ENCODE measurements around the gene FAAH2.
"Not testable (repeated sequence)": the region's sequence is repeated elsewhere in the genome, so short reads cannot be mapped to it uniquely, and the experiment has no call there.

Gene FAAH2, protein sequence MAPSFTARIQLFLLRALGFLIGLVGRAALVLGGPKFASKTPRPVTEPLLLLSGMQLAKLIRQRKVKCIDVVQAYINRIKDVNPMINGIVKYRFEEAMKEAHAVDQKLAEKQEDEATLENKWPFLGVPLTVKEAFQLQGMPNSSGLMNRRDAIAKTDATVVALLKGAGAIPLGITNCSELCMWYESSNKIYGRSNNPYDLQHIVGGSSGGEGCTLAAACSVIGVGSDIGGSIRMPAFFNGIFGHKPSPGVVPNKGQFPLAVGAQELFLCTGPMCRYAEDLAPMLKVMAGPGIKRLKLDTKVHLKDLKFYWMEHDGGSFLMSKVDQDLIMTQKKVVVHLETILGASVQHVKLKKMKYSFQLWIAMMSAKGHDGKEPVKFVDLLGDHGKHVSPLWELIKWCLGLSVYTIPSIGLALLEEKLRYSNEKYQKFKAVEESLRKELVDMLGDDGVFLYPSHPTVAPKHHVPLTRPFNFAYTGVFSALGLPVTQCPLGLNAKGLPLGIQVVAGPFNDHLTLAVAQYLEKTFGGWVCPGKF

DNA sequence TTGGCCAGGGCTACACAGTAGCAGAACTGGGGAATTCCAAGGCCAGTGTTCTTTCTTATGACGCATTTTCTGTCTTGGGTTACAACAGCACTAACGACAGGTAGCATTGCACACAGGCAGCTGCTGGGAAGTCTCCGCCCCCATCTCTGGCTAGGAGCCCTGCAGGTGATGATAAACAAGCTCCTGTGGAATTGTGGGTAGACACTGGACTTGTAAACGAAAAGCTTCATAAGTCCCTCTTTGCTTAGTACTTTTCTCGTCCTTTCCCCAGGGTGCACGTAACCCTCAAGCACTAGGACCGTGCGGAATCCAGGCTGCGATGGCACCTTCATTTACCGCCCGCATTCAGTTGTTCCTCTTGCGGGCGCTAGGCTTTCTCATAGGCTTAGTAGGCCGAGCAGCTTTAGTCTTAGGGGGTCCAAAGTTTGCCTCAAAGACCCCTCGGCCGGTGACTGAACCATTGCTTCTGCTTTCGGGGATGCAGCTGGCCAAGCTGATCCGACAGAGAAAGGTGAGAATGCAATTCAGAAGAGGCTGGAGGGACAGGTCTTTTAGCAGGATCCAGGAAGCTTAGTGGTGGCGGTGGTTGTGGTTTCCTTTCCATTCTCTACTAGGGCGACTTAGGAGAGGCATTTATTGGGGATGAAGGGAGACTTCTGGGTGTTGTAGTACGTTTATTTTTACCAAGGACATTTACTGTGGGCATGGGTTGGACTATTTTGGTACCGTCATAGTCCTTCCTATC lies at the start of gene FAAH2:
Gene FAAH2 (plus strand): TSS at position 200 of the 745 bp plus-strand sequence. CDS start 120 bp downstream, at position 320.
- DNase-seq: peak; percentile 63

DNA sequence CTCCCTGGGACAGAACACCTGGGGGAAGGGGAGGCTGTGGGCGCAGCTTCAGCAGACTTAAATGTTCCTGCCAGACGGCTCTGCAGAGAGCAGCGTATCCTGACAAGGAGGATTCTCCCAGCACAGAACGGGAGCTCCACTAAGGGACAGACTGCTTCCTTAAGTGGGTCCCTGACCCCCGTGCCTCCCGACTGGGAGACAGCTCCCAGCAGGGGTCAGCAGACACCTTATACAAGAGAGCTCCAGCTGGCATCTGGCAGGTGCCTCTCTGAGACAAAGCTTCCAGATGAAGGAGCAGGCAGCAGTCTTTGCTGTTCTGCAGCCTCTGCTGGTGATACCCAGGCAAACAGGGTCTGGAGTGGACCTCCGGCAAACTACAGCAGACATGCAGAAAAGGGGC lies 44.5 kb upstream of the FAAH2 start:
- no peak for DNase-seq

DNA sequence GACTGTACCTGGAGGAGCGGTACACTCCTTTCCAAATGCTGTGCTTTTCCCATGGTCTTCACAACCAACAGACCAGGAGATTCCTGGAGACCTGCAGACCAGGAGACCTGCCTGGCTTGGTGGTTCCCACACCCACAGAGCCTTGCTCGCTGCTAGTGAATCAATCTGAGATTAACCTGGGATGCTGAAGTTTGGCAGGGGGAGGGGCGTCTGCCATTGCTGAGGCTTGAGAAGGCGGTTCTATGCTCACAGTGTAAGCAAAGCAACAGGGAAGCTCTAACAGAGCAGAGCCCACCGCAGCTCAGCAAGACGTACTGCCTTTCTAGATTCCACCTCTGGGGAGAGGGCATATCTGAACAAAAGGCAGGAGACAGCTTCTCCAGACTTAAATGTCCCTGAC lies 34.5 kb upstream of the FAAH2 start:
- no peak for DNase-seq

DNA sequence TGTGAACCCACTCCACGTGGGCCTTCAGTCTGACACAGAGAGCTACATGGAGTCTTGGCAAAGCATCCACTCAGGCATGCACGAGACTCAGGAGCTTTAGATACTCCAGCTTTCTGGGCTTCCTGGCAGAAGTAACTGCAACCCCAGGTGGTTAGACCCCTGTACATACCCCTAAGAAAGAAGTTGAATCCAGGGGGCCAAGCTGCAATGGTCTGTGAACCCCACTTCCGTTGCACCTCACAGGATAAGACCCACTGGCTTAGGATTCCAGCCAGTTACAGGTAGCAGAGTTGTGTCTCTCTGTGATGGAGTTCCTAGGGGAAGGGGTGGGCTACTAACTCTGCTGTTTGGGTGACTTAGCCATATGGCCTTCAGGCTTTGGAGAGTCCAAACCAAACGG lies 21.4 kb upstream of the FAAH2 start:
- no peak for DNase-seq

DNA sequence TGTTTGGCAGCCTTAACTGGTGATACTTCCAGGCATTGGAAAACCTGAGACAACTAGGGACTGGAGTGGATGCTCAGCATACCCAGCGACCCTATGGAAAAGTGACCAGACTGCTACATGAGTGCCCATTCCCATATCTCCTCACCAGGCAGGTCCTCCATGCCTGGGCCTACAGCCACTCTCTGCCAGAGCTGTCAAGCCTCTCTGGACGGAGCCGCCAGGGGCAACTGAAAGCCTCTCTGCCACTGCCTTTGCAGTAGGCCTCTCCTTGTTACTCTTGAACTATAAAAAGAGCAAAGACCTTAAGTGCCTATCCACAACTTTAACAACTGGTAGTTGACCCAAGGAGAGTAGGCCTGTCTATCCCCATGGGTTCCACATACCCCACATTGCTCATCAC lies 20.2 kb upstream of the FAAH2 start:
- no peak for DNase-seq

DNA sequence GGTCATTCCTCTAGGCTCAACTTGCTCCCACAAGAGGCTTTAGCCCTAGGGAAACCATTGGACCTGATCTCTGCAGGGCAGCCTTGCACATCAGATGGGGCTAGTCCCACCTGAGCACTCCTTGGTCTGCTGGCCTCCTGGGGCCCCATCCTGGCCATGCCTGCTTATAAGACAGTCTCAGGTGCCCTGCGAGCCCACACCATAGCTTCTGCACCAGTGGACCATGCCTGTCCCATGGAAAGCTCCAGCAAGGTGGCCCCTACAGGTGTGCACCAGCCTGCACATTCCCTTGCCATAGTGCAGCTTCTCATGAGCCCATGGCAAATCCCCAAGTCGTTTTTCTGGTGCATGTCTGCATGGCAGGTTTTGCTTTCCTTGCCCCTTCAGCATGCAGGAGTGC lies 19.6 kb upstream of the FAAH2 start:
- no peak for DNase-seq

DNA sequence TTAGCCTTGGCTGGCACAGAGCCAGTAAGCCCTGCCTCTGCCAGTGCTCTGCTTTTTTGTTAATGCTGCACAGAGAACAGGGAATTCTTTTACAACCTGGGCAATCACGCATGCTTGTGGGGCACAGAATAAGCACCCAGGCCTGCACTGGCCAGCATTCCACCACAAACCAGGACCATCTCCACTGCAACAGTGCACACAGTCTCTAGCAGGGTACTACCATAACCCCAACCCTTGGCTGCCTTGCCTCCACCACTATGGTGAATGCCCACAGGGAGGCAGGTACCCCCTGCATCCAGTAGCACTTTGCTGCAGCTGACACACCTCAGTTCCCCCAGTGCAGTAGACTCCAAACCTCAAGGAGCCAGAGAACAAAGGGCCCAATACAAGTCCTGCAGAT lies 19.2 kb upstream of the FAAH2 start:
- DNase-seq: no peak

DNA sequence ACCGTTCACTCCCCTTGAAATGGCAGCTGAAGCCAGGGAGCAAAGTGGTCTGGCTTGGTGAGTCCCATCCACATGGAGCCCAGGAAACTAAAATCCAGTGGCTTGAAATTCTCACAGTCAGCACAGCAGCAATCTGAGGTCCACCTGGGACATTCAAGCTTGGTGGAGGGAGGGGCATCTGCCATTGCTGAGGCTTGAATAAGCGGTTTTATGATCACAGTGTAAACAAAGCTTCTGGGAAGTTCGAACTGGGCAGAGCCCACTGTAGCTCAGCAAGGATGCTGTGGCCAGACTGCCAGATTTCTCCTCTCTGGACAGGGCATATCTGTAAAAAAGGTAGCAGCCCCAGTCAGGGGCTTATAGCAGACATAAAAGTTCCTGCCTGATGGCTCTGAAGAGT lies 15.5 kb upstream of the FAAH2 start:
- DNase-seq: no peak

DNA sequence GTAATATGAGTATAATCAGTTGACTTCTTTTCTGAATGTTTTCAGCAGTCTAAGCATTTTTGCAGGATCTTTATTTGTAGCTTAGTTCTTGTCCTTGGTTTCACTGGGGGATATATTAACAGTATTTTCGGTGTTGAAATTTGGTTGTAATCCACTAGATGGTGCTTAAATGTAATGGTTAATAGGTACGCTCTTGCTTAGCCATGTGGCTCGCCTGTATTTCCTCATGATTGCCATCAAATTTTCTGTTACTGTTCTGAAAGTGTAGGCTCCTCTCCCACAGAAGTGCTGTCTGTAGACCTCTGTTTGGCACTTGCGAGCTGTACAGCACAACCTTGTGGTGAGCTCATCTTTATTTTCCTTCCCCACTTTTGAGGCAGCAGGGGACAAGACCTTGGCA lies 3.9 kb upstream of the FAAH2 start:
- DNase-seq: no peak

DNA sequence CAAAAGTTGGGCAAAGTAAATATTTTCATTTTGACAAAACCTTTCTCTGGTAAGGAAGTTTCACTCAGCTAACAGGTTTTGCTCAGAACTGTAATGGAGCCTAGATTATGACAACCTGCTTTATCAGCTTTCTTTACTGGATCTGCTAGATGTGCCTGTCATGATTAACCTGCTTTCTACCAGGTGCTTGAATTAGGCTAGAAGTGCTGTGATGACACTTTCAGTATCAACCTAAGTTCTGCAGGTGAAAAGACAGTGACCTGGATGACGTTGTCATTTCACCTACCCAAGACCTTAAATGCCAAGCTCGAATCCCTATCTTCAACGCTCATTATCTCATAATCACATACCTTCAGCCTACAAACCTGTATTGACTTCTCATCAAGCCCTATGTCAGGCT lies 1.5 kb upstream of the FAAH2 start:
- DNase-seq: no peak

DNA sequence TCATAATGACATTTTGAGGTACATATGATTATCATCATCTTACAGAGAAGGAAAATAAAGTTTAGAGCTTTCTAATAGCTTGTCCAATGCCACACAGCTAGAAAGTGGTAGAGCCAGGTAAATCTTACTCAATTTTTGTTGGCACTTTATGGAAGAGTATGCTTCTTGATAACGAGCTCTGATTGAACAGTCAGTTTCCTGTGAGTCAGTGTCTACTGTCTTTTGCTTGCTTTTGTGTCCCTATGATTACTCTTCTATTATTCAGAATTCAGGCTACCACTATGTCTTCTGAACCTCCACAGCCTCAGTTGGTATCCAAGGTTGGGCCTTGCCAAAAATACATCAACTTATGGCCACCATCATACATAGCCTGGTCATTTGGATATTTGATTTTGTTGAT lies 2.6 kb downstream of the FAAH2 start:
- DNase-seq: no peak

DNA sequence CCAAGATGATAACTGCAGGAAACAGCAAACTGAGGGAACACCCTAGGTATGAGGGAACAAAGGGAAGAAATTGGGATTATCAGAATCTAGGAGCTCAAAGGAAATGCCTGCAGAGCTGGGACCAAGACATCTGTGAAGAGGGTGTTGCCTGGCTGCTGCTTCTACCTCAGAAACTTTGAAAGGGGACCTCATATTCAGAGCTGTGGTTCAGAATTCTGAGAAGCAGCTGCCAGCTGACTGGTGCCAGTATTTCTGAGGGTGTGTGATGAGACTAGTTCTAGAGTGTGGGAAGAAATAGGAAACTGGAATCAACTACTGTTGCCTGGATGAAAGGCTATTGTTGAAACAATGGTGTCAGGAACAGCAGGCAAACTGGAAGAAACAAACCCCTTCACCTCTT lies 8.5 kb downstream of the FAAH2 start:
- DNase-seq: no peak

DNA sequence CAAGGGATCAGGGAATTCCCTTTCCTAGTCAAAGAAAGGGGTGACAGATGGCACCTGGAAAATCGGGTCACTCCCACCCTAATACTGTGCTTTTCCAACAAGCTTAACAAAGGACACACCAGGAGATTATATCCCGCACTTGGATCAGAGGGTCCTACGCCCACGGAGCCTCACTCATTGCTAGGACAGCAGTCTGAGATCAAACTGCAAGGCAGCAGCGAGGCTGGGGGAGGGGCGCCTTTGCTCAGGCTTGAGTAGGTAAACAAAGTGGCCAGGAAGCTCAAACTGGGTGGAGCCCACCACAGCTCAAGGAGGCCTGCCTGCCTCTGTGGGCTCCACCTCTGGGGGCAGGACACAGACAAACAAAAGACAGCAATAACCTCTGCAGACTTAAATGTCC lies 9.2 kb downstream of the FAAH2 start:
- DNase-seq: not testable (repeated sequence)

DNA sequence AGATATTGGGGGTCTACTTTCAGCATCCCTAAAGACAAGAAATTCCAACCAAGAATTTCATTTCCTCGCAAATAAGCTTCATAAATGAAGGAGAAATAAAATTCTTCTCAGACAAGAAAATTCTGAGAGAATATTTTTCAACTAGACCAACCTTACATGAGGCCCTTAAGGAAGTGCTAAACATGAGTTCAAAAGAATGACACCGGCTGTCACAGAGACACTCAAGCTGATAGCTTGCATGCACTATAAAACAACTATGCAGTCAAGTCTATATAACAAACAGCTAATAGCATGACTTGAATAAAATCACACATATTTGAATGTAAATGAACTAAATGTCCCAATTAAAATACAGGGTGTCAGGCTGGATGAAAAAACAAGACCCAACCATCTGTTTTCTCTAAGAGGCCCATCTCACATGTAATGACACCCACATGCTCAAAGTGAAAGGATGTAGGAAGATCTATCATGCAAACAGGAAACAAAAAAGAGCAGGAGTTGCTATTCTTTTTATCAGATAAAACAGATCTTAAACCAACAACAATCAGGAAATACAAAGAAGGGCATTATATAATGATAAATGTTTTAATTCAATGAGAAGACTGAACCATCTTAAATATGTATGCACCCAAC lies 27.2 kb downstream of the FAAH2 start:
- DNase-seq: no peak

DNA sequence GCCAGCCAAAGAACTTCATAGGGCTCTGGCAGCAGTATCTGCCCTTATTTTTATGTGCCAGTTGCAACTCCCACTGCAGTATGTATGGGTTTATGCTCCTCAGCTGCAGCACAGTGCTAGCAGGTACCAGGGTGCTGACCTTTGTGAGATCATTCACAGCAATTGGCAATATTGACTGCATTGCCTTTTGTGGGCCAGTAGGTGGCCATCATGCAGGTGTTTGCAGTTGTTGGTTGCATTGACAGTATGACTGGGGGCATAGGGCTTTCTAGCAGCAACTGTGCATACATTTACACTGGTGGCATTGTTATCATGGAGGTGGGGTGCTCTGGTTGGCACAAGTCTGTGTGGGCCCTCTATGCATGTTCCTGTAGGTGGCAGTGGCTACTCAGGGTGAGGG lies 42.5 kb downstream of the FAAH2 start:
- DNase-seq: no peak

DNA sequence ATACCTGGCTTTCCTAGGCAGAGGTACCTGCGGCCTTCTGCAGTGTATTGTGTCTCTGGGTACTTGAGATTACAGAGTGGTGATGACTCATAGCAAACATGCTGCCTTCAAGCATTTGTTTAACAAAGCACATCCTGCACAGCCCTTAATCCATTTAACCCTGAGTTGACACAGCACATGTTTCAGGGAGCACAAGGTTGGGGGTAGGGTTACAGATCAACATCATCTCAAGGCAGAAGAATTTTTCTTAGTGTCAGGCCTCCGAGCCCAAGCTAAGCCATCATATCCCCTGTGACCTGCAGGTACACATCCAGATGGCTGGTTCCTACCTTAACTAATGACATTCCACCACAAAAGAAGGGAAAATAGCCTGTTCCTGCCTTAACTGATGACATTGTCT lies 49.3 kb downstream of the FAAH2 start:
- not testable (repeated sequence) for DNase-seq

DNA sequence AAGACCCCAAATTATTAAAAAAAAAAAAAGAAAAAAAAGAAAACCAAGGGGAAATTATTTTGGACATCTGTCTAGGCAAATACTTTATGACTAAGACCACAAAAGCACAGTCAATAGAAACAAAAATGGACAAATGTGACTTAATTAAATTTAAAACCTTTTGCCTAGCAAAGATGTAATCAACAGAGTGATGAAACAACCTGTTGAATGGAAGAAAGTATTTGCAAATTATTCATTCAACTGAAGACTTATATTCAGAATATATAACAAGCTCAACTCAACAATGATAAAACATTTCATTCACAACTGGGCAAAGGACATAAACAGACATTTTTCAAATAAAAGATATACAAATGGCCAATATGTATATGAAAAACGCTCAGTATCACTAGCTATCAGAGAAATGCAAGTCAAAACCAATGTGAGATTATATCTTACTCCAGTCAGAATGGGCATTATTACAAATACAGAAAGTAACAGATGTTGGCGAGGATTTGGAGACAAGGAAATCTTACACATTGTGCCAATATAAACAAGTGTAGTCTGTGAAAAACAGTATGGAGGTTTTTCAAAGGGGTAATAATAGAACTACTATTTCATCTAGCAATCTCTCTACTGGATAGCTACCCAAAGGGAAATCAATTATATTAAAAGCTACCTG lies 67.1 kb downstream of the FAAH2 start:
- DNase-seq: no peak

DNA sequence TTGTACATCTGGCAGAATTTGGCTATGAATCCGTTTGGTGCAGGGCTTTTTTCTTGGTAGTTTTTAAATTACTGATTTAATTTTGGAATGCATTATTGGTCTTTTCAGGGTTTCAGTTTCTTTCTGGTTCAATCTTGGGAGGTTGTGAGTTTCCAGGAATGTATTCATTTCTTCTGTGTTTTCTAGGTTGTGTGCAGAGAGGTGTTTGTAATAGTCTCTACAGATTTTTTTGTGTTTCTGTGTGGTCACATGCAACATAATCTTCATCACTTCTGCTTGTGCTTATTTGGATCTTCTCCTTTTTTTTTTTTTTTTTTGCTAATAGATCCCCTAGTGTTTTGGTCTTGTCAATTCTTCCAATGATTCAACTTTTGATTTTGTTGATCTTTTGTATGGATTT lies 77.6 kb downstream of the FAAH2 start:
- DNase-seq: no peak

DNA sequence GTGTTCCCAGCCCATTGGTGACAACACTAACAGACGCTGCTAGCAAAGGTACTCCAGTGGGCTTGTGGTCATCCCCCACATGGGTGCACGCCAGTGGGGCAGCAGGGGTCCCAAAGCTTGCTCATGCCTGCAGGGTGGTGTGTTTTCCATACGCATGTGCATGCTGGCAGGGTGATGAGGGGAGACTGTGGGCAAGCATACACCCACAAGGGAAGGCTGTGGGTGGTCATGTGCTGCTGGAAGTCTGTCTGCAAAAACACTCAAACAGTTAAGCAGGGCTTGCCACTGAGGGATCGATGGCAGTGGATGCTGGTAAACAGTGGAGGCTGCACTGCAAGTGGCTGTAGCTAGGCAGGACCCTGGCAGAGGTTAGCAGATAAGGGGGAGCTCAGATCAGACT lies 79.9 kb downstream of the FAAH2 start:
- no peak for DNase-seq

DNA sequence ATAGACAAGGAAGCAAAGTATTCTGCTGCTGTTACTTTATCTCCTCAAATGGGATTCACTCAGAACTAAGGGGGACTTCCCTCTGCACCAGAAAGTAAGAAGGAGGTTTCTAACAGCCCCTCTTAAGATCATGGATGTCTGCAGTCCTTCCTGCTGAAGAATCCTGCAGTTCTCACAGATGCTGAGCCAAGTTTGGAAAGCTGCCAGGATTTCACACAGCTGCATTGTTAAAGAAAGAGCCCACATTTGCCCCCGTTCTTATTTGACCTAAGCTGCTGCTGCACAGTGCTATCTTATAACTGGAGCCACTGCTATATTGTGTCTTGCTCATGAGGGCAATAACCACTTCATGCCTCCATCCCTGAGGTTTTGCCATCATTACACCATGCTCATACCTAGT lies 81.1 kb downstream of the FAAH2 start:
- no peak for DNase-seq

DNA sequence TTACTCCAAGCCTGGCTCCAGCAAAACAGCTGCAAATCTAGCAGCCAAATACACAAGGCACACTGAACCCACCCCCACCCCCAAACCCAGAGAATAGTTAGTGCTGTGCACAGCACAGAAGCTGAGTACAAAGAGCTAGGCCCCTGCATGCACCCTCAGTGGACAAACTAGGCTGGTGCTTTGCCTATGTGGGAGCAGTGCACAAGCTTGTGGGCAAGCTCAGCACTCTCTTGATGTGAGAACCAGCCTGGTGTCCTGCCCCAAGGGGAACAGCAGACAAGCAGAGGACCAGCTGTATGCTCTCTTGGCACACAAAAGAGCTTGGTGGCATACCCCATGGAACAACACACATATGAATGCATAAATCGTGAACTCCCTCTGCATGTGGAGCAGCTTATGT lies 81.7 kb downstream of the FAAH2 start:
- no peak for DNase-seq

DNA sequence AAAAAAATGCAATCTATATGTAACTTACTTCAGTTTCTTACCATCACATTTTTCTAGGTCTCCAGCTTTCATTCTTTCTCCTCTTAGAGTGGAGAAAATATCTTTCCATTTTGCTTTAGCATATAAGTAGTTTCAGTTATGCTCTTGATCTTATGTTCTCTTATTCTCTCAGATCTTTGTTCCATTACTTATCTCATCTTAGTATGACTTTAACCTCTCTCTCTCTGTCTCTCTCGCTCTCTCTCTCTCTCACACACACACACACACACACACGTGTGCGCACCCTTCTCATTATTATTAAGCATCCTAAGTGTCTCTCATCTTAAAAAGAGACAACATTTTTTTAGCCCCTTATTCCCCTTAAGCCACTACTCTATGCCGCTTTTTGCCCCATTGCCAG lies 92.8 kb downstream of the FAAH2 start:
- DNase-seq: no peak
